ENCODE results near the gene CDKAL1. TPM values are rescaled to one million over a fixed set of nuclear protein-coding genes. Genes with fewer than 3 reads are reported as not detected.

The CDKAL1 gene
- total and polyA plus RNA-seq, 4 donors: 3.0 to 21.7 (median 9.4) TPM

DNA sequence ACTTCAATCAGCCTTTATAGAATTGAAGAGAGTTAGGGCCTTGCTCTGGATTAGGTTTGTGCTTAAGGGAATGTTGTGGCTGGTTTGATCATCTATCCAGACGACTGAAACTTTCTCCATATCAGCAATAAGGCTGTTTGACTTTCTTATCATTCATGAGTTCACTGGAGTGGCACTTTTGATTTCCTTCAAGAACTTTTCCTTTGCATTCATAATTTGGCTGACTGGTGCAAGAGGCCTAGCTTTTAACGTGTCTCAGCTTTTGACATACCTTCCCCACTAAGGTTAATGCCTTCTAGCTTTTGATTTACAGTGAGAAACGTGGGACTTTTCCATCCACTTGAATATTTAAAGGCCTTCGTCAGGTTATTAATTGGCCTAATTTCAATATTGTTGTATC lies 461.8 kb downstream of the CDKAL1 start:
- no peaks in the 10 kb centered on the region for H3K27me3 ChIP-seq (ENCODE audit: control insufficient read depth in 1 of 2, insufficient read depth in 2 of 2, low read length in 1 of 2)
- no peaks in the 10 kb centered on the region for H3K36me3 ChIP-seq (ENCODE audit: control insufficient read depth in 1 of 2, insufficient read depth in 2 of 2, low read length in 1 of 2)
- intact Hi-C loops (cut with DNase I): no loop called here
- no peak overlapping the region for H3K27ac ChIP-seq (ENCODE audit: low read depth in 1 of 2, low read length in 2 of 2)
- WGBS, 2 donors: 78 to 79% methylated on average over 4 of the region's 4 CpGs
- no peaks in the 10 kb centered on the region for H3K9me3 ChIP-seq (ENCODE audit: control insufficient read depth, low read length)
- no peak overlapping the region for H3K4me3 ChIP-seq (ENCODE audit: low read length in 2 of 2)
- peaks cover 0 to 2% of the 10 kb centered on the region in 2 donors for H3K4me1 ChIP-seq (ENCODE audit: control insufficient read depth in 1 of 2, insufficient read depth in 2 of 2, low read length in 2 of 2)
- DNase-seq: no peak
- ATAC-seq (ENCODE audit: low FRiP score): no peak

DNA sequence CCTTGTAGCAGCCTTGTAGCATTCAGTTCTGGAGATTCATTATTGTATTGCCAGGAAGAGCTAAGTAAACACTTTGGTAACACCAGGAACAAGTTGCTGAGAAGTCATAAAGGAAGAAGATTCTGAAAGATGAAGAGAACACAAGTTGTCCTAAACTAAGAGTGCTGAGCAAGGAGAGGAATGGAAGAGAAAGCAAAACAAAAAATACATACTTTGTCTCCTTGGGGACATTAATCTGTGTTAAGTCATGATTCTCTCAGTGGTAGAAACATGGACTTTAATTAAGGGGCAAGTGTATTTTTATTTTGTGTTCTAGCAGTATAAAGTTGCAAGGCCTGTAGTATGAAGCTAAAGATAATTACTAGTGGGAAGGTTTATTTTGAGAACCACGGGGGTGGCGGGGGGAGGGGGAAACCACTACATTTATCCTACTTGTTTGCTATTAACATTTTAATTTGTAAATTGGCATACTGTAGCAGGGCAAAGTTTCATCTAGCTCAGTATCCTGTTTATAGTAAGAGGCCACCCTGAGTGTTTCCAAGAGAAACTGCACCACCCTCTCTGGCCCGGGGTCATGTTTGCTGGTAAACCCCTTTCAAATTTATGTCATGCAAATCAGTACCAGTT lies 463.0 kb downstream of the CDKAL1 start:
- Histone ChIP-seq H3K27me3 (ENCODE audit: control insufficient read depth in 1 of 2, insufficient read depth in 2 of 2, low read length in 1 of 2) (no peaks in the 10 kb centered on the region), H3K27ac (ENCODE audit: low read depth in 1 of 2, low read length in 2 of 2) (no peak overlapping the region), H3K36me3 (ENCODE audit: control insufficient read depth in 1 of 2, insufficient read depth in 2 of 2, low read length in 1 of 2) (no peaks in the 10 kb centered on the region), H3K9me3 (ENCODE audit: control insufficient read depth, low read length) (no peaks in the 10 kb centered on the region), H3K4me1 (ENCODE audit: control insufficient read depth in 1 of 2, insufficient read depth in 2 of 2, low read length in 2 of 2) (peaks cover 0 to 2% of the 10 kb centered on the region in 2 donors), H3K4me3 (ENCODE audit: low read length in 2 of 2) (no peak overlapping the region)
- intact Hi-C loops (cut with DNase I): no loop called here
- DNase-seq (no peak), ATAC-seq (ENCODE audit: low FRiP score) (no peak)
- WGBS, 2 donors: 60 to 66% methylated on average over 3 of the region's 3 CpGs

DNA sequence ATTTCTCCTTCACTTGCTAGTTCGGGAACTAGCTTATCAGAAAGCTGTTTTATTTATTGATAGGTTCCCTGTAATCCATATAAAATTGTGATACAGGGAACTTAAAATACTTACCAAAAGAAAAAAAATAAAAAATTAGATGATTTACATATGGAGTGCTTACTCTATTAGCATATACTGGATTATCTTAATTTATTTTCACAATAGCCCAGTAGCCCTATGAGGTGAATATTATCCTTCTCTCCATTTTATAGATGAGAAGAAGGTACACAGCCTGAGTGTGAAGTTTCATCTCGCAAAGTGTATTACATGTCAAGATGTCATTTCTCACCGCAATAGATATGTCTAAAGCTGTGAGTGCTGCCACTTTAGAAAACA lies 463.5 kb downstream of the CDKAL1 start:
- DNase-seq (no peak), ATAC-seq (ENCODE audit: low FRiP score) (no peak)
- no peak overlapping the region for H3K4me3 ChIP-seq (ENCODE audit: low read length in 2 of 2)
- intact Hi-C loops (cut with DNase I): no loop called here
- peaks cover 0 to 2% of the 10 kb centered on the region in 2 donors for H3K4me1 ChIP-seq (ENCODE audit: control insufficient read depth in 1 of 2, insufficient read depth in 2 of 2, low read length in 2 of 2)
- no peak overlapping the region for H3K27ac ChIP-seq (ENCODE audit: low read depth in 1 of 2, low read length in 2 of 2)
- no peaks in the 10 kb centered on the region for H3K9me3 ChIP-seq (ENCODE audit: control insufficient read depth, low read length)
- no peaks in the 10 kb centered on the region for H3K27me3 ChIP-seq (ENCODE audit: control insufficient read depth in 1 of 2, insufficient read depth in 2 of 2, low read length in 1 of 2)
- WGBS, 2 donors: 85 to 86% methylated on average over 3 of the region's 3 CpGs
- no peaks in the 10 kb centered on the region for H3K36me3 ChIP-seq (ENCODE audit: control insufficient read depth in 1 of 2, insufficient read depth in 2 of 2, low read length in 1 of 2)

DNA sequence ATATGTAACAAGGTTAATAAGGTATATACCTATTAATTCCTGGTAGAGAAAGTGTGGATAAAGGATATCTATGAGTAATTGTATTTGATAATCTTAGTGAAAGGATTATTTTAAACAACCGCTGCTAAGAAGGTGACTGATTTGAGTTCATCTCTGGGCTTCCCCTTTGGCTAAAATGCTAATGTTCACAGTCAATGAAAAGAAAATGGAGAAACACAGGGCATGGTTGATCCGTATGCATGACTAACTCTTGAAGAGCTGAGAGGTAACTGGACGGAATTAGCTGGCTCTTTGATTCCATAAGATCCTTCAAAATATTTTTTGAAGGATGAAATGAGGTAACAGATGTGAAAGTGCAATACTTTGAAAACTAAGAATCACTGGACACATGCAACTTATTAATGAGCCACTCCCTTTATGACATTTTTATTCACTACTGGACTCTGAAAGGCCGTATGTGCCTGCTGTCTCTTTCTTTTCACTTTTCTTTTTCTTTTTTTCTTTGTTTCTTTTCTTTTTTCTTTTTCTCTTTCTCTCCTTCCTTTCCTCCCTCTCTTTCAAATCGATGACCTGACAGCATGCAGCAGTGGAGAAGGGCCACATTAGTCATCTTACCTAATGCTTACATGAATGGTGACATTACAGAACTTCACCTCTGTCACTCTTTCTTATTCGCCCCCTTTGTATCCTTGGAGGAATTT lies 464.6 kb downstream of the CDKAL1 start:
- DNase-seq: no peak
- WGBS, 2 donors: 95 to 98% methylated on average over 6 of the region's 6 CpGs
- Histone ChIP-seq H3K27ac (ENCODE audit: low read depth in 1 of 2, low read length in 2 of 2) (no peak overlapping the region), H3K36me3 (ENCODE audit: control insufficient read depth in 1 of 2, insufficient read depth in 2 of 2, low read length in 1 of 2) (no peaks in the 10 kb centered on the region), H3K27me3 (ENCODE audit: control insufficient read depth in 1 of 2, insufficient read depth in 2 of 2, low read length in 1 of 2) (no peaks in the 10 kb centered on the region), H3K9me3 (ENCODE audit: control insufficient read depth, low read length) (no peaks in the 10 kb centered on the region), H3K4me3 (ENCODE audit: low read length in 2 of 2) (no peak overlapping the region), H3K4me1 (ENCODE audit: control insufficient read depth in 1 of 2, insufficient read depth in 2 of 2, low read length in 2 of 2) (peaks cover 0 to 2% of the 10 kb centered on the region in 2 donors)
- ATAC-seq (ENCODE audit: low FRiP score): no peak
- intact Hi-C loops (cut with DNase I): no loop called here

DNA sequence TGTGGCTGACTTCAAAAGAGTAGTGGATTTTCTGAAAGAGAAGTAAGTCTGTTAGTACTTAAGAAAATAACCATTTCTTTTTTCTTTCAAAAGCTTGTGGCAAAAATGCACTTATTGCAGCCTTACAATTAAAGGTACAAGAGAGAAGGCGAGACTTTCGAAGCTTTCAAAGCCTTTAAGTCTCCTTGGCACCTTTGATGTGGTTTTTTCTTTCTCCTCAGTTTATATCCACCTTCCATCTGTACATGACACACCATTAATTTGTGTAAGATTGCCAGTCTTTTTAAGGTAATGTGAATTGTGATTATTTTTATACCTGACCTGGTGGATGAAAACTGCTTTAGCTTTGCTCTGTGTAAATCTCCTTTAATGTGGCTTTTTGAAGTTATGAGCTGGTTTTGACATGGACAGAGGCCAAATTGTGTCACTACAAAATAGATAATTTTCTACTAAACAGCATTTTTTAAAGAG lies 466.1 kb downstream of the CDKAL1 start:
- 97 to 98% methylated on average over 2 of the region's 2 CpGs for WGBS, 2 donors

DNA sequence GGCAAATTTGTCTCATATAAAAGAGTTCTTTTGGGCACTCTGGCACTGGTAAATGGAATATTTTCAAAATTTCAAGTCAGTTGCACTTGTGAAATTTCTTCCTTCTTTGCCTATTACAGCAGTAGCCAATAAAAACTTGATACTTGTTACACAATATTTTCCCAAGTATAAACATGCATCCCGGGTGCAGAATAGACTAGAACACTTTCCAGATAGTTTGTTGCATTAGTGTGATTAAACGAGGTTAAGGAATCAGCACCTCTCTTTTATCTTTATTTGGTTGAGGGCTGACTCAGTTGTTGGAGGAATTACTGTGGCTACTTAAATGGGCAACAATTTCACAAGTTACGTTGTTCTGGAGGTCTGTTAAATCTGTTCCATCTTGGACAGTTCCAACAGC lies 467.5 kb downstream of the CDKAL1 start:
- 4 to 9% methylated on average over 3 of the region's 3 CpGs for WGBS, 2 donors
- peak; percentile 65 for ATAC-seq (ENCODE audit: low FRiP score)

More for the DNA sequence above, 466.1 kb downstream of the CDKAL1 start:
- intact Hi-C loops (cut with DNase I): no loop called here
- no peak for ATAC-seq (ENCODE audit: low FRiP score)
- no peaks in the 10 kb centered on the region for H3K36me3 ChIP-seq (ENCODE audit: control insufficient read depth in 1 of 2, insufficient read depth in 2 of 2, low read length in 1 of 2)
- H3K27me3 ChIP-seq (ENCODE audit: control insufficient read depth in 1 of 2, insufficient read depth in 2 of 2, low read length in 1 of 2): no peaks in the 10 kb centered on the region
- no peak for DNase-seq
- H3K4me1 ChIP-seq (ENCODE audit: control insufficient read depth in 1 of 2, insufficient read depth in 2 of 2, low read length in 2 of 2): peaks cover 0 to 2% of the 10 kb centered on the region in 2 donors
- H3K4me3 ChIP-seq (ENCODE audit: low read length in 2 of 2): no peak overlapping the region
- no peaks in the 10 kb centered on the region for H3K9me3 ChIP-seq (ENCODE audit: control insufficient read depth, low read length)
- H3K27ac ChIP-seq (ENCODE audit: low read depth in 1 of 2, low read length in 2 of 2): no peak overlapping the region

DNA sequence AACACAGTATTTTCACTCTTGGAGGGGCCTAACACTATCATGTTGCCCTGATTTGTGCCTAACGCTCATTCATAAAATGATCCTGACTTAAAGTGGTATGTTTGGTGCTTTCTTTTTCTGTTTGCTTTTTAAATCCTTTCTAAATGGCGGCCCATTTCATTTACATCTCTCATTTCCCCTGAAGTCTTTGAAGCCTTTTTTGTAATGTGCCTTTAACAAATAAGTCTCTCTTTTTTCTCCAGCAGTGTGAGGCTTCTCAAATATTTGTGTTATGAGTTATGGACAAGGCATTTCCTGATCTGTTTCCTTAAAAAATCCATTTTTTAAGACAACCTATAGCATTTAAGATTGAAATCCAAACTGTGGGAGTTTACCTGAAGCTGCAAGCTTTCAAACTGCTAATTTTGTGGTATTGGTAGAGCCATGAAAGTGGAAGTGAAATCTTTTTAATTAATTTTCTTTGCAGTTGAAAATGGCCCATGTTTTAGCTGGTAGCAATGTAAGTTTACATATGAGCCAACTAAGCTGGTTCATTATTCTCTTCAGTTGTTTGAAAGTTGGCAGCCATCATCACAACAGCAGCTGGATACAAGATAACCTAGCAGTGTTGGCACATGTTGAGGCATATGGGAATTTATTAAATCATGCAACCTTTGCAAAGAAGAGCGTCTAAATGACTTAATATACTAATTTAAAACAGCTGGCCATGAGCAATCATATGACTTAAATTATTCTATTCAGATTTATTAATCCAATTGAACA lies 469.7 kb downstream of the CDKAL1 start:
- no peaks in the 10 kb centered on the region for H3K27me3 ChIP-seq (ENCODE audit: control insufficient read depth in 1 of 2, insufficient read depth in 2 of 2, low read length in 1 of 2)
- H3K4me1 ChIP-seq (ENCODE audit: control insufficient read depth in 1 of 2, insufficient read depth in 2 of 2, low read length in 2 of 2): peaks cover 0 to 2% of the 10 kb centered on the region in 2 donors
- 71 to 73% methylated on average over 3 of the region's 3 CpGs for WGBS, 2 donors
- intact Hi-C loops (cut with DNase I): no loop called here
- no peak for DNase-seq
- H3K9me3 ChIP-seq (ENCODE audit: control insufficient read depth, low read length): no peaks in the 10 kb centered on the region
- no peaks in the 10 kb centered on the region for H3K36me3 ChIP-seq (ENCODE audit: control insufficient read depth in 1 of 2, insufficient read depth in 2 of 2, low read length in 1 of 2)
- no peak overlapping the region for H3K4me3 ChIP-seq (ENCODE audit: low read length in 2 of 2)
- no peak for ATAC-seq (ENCODE audit: low FRiP score)
- no peak overlapping the region for H3K27ac ChIP-seq (ENCODE audit: low read depth in 1 of 2, low read length in 2 of 2)

More for the DNA sequence above, 467.5 kb downstream of the CDKAL1 start:
- Histone ChIP-seq H3K27ac (ENCODE audit: low read depth in 1 of 2, low read length in 2 of 2) (no peak overlapping the region), H3K9me3 (ENCODE audit: control insufficient read depth, low read length) (no peaks in the 10 kb centered on the region), H3K4me3 (ENCODE audit: low read length in 2 of 2) (no peak overlapping the region), H3K27me3 (ENCODE audit: control insufficient read depth in 1 of 2, insufficient read depth in 2 of 2, low read length in 1 of 2) (no peaks in the 10 kb centered on the region), H3K36me3 (ENCODE audit: control insufficient read depth in 1 of 2, insufficient read depth in 2 of 2, low read length in 1 of 2) (no peaks in the 10 kb centered on the region), H3K4me1 (ENCODE audit: control insufficient read depth in 1 of 2, insufficient read depth in 2 of 2, low read length in 2 of 2) (peaks cover 0 to 2% of the 10 kb centered on the region in 2 donors)
- intact Hi-C loops (cut with DNase I): no loop called here
- no peak for DNase-seq

DNA sequence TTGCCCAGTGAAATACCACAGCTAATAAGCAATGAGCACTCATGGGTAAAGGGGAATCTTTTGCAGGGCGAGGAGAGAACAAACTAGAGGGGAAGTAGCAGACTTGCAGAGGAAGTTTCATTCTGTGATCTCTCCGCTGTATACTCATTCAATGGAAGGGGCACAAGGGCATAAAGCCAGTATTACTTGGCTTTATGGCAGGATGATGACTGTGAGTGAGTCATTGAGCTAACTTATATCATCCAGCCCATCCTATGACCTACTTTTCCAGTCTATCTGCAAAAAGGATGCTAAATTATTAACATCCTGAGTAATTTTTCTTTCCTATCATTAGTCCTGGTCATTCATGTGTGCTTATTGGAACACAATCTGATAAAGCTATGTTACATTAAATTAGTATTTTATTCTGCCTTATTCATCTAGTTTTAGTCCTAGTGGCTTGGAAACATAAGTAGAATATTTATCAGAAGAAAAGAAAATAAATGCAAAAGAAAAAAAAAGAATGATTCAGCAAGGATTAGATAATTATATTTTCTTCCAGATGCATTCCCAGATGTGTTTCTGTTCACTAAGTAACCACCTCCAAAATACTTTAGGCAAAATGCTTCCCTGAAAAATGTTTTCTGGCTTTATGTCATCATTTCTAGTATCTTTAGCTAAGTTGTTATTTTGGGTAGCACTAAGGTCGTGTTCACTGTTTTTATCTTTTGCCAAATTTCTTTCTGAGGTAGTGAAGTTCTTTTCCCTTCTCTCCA lies 471.7 kb downstream of the CDKAL1 start:
- 50 to 51% methylated on average over 3 of the region's 3 CpGs for WGBS, 2 donors
- ATAC-seq (ENCODE audit: low FRiP score): no peak
- intact Hi-C loops (cut with DNase I): no loop called here

More for the DNA sequence above, 471.7 kb downstream of the CDKAL1 start:
- no peak overlapping the region for H3K27ac ChIP-seq (ENCODE audit: low read depth in 1 of 2, low read length in 2 of 2)
- DNase-seq: no peak
- no peaks in the 10 kb centered on the region for H3K36me3 ChIP-seq (ENCODE audit: control insufficient read depth in 1 of 2, insufficient read depth in 2 of 2, low read length in 1 of 2)
- no peaks in the 10 kb centered on the region for H3K9me3 ChIP-seq (ENCODE audit: control insufficient read depth, low read length)
- no peak overlapping the region for H3K4me3 ChIP-seq (ENCODE audit: low read length in 2 of 2)
- no peaks in the 10 kb centered on the region for H3K27me3 ChIP-seq (ENCODE audit: control insufficient read depth in 1 of 2, insufficient read depth in 2 of 2, low read length in 1 of 2)
- H3K4me1 ChIP-seq (ENCODE audit: control insufficient read depth in 1 of 2, insufficient read depth in 2 of 2, low read length in 2 of 2): no peaks in the 10 kb centered on the region
